HCT116 (cell line): ENCODE results near the gene C2orf80.

Experiments used
- CTCF ChIP-seq, 3 experiments: fragments of 200-600 bp in 1 of 3; sonication (generic) in 1 of 3; IDR thresholded peaks in 2 of 3; conservative IDR thresholded peaks in 1 of 3; 2 replicates each; pipeline ENCODE4 v1.5.1; 2012 to 2017; ENCODE audit warnings: low read depth in 2 of 3, low read length in 2 of 3, antibody characterized with exemption in 1 of 3, borderline replicate concordance in 1 of 3, control low read depth in 1 of 3, mild to moderate bottlenecking in 1 of 3, mixed read lengths in 1 of 3, mixed run types in 1 of 3, moderate library complexity in 1 of 3; ENCODE audit not compliant: insufficient read depth in 1 of 3
- EGR1 ChIP-seq: IDR thresholded peaks from 2 replicates; pipeline ENCODE4 v1.6.1; 2012; ENCODE audit warnings: low read depth
- EZH2 ChIP-seq: fragments of 200-600 bp; sonication (generic); IDR thresholded peaks from 2 replicates; pipeline ENCODE4 v1.6.1; 2017; ENCODE audit warnings: antibody characterized with exemption, mixed run types
- POLR2A ChIP-seq: IDR thresholded peaks from 2 replicates; pipeline ENCODE4 v1.7.0; 2011; ENCODE audit warnings: borderline replicate concordance; ENCODE audit not compliant: insufficient read depth, insufficient read length; ENCODE audit errors: extremely low read depth
- ZFX ChIP-seq: fragments of 450-650 bp; IDR thresholded peaks from 2 replicates; pipeline ENCODE4 v1.6.1; 2017

- TF ChIP-seq EZH2 (no peak), POLR2A (no peak), ZFX (no peak), CTCF (IDR thresholded peaks at IDR 0.05 in 2 of 3, conservative IDR thresholded peaks at IDR 0.05 in 1 of 3; ENCODE audit: borderline replicate concordance in 1 of 3, insufficient read depth in 1 of 3, low read depth in 2 of 3, low read length in 2 of 3) (no peak), EGR1 (no peak)
Observed at GRCh38 chr2:208142925-208143799, 46.7 kb downstream of the C2orf80 start.
